Uterus (tissue), 4 donors: ENCODE measurements around the gene SPOPL. TPM values are rescaled to one million over a fixed set of nuclear protein-coding genes. Genes with fewer than 3 reads are reported as not detected.
"Not testable (repeated sequence)": the region's sequence is repeated elsewhere in the genome, so short reads cannot be mapped to it uniquely, and the experiment has no call there.

ENCODE experiments used
- DNase-seq, 2 donors: peaks; one replicate each; pipeline ENCODE4 v3.0.0-alpha.2; 2019 to 2020
- H3K27ac ChIP-seq, 2 donors: fragments of 200-600 bp; sonication (generic); 1 replicate in 1 of 2; 2 replicates in 1 of 2; pipeline ENCODE4 v1.5.1; 2016 to 2018
- H3K27me3 ChIP-seq, 2 donors: fragments of 200-600 bp; sonication (generic); one replicate each; pipeline ENCODE4 v1.5.1; 2018 to 2019; ENCODE audit warnings: control low read depth in 1 of 2
- H3K36me3 ChIP-seq, 2 donors: fragments of 200-600 bp; sonication (generic); one replicate each; pipeline ENCODE4 v1.5.1; 2019; ENCODE audit warnings: control low read depth in 1 of 2
- H3K4me1 ChIP-seq, 2 donors: fragments of 200-600 bp; sonication (generic); one replicate each; pipeline ENCODE4 v1.5.1; 2018 to 2019; ENCODE audit warnings: control low read depth in 1 of 2
- H3K4me3 ChIP-seq, 2 donors: fragments of 200-600 bp; sonication (generic); 1 replicate in 1 of 2; 2 replicates in 1 of 2; pipeline ENCODE4 v1.5.1; 2018 to 2019; ENCODE audit warnings: mild to moderate bottlenecking in 1 of 2
- H3K9me3 ChIP-seq, 2 donors: fragments of 200-600 bp; sonication (generic); one replicate each; pipeline ENCODE4 v1.5.1; 2019; ENCODE audit warnings: control low read depth in 1 of 2
- POLR2A ChIP-seq, 2 donors: fragments of 450-650 bp; IDR thresholded peaks; one replicate each; pipeline ENCODE4 v1.6.1; 2016; ENCODE audit warnings: antibody characterized with exemption in 2 of 2, mild to moderate bottlenecking in 1 of 2, moderate library complexity in 1 of 2
- intact Hi-C: fragments of 100-400 bp; cut with DNase I; formaldehyde crosslinking; loops from one replicate; pipeline ENCODE4 v1.15.1; 2023; ENCODE audit warnings: low total_unique reads
- total RNA-seq, 4 donors: library from RNA; depleted of rRNA in 3 of 4; stranded (reverse); fragments of >200 nt in 3 of 4; gene quantifications; one replicate each; pipeline versions ENCODE4 v1.1.0 to v1.2.4, GENCODE V29; 2014 to 2023
- TF ChIP-seq, protein P1 (sequence below), 4 experiments: fragments of 200-600 bp in 2 of 4; fragments of 450-650 bp in 2 of 4; sonication (generic) in 2 of 4; IDR thresholded peaks; one replicate each; pipeline ENCODE4 v1.5.1; 2016 to 2019; ENCODE audit warnings: antibody characterized with exemption in 4 of 4, mild to moderate bottlenecking in 2 of 4, moderate library complexity in 1 of 4
- donor health status: DM: yes; HTN: yes; CAD: no.

The SPOPL gene
- total RNA-seq, 4 donors from 2014 or later, result 19.2 to 40.6 (median 26.8) TPM

- intact Hi-C loops, result no loop called here
- TF ChIP-seq, protein P1, sequence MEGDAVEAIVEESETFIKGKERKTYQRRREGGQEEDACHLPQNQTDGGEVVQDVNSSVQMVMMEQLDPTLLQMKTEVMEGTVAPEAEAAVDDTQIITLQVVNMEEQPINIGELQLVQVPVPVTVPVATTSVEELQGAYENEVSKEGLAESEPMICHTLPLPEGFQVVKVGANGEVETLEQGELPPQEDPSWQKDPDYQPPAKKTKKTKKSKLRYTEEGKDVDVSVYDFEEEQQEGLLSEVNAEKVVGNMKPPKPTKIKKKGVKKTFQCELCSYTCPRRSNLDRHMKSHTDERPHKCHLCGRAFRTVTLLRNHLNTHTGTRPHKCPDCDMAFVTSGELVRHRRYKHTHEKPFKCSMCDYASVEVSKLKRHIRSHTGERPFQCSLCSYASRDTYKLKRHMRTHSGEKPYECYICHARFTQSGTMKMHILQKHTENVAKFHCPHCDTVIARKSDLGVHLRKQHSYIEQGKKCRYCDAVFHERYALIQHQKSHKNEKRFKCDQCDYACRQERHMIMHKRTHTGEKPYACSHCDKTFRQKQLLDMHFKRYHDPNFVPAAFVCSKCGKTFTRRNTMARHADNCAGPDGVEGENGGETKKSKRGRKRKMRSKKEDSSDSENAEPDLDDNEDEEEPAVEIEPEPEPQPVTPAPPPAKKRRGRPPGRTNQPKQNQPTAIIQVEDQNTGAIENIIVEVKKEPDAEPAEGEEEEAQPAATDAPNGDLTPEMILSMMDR (IDR thresholded peaks at IDR 0.05), result no peak
- TF ChIP-seq POLR2A (IDR thresholded peaks at IDR 0.05), result no peak
- H3K4me3 ChIP-seq, result no peak overlapping the region
- no peaks in the 10 kb centered on the region for H3K36me3 ChIP-seq
- H3K9me3 ChIP-seq, result no peaks in the 10 kb centered on the region
- H3K27me3 ChIP-seq, result no peaks in the 10 kb centered on the region
- no peak for DNase-seq
- H3K27ac ChIP-seq, result no peak overlapping the region
- H3K4me1 ChIP-seq, result peaks cover 0 to 3% of the 10 kb centered on the region in 2 donors
Measured at GRCh38 chr2:138515092-138515491, 13.5 kb downstream of the SPOPL start.

- no peak overlapping the region for H3K27ac ChIP-seq
- no peak overlapping the region for H3K4me3 ChIP-seq
- H3K27me3 ChIP-seq, result no peaks in the 10 kb centered on the region
- peaks cover 0 to 3% of the 10 kb centered on the region in 2 donors for H3K4me1 ChIP-seq
- intact Hi-C loops, result no loop called here
- no peak for DNase-seq
- no peak for TF ChIP-seq POLR2A (IDR thresholded peaks at IDR 0.05)
- TF ChIP-seq, protein P1 (IDR thresholded peaks at IDR 0.05), result no peak
- no peaks in the 10 kb centered on the region for H3K9me3 ChIP-seq
- H3K36me3 ChIP-seq, result no peaks in the 10 kb centered on the region
Measured at GRCh38 chr2:138516030-138516704, 14.6 kb downstream of the SPOPL start.

DNA sequence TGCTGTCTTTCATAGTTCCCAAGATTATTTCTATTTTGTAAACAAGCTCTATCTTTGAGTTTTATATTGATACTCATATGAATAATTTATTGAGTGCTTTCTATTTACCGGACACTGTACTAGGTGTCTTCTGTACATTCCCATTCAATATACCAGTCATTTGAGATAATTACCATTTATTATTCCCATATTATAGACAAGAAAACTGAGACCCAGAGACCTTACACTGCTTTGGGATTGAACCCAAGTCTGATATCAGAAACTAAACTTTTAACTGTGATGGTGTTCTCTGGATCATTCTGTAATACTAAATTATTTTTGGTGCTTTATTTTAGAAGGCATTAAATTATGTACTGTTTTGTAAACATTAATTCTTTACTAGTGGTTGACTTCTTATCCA lies 17.3 kb downstream of the SPOPL start:
- intact Hi-C loops, result no loop called here
- DNase-seq, result no peak
- H3K36me3 ChIP-seq, result no peaks in the 10 kb centered on the region
- no peak overlapping the region for H3K4me3 ChIP-seq
- H3K27ac ChIP-seq, result no peak overlapping the region
- no peaks in the 10 kb centered on the region for H3K9me3 ChIP-seq
- H3K4me1 ChIP-seq, result peaks cover 0 to 3% of the 10 kb centered on the region in 2 donors
- no peak for TF ChIP-seq POLR2A (IDR thresholded peaks at IDR 0.05)
- TF ChIP-seq, protein P1 (IDR thresholded peaks at IDR 0.05), result no peak
- H3K27me3 ChIP-seq, result no peaks in the 10 kb centered on the region

DNA sequence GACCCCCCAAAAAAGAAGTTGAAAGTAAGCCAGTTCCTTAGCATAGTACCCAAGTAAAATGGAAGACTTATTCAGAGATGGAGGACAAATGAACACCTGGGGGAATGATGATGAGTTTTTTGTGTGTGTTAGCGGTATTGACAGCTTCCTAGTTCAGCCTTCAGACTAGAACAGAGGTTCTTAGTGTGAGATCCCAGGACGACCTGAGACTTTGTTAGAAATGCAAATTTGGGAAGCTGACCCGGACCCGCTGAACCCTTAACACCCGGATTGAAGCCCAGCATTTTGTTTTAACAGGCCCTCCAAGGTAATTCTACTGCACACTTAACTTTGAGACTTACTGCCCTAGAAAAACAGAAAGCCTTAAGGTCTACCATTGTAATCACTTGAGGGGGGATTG lies 20.3 kb downstream of the SPOPL start:
- Histone ChIP-seq H3K27ac (no peak overlapping the region), H3K36me3 (no peaks in the 10 kb centered on the region), H3K4me3 (no peak overlapping the region), H3K9me3 (no peaks in the 10 kb centered on the region), H3K27me3 (no peaks in the 10 kb centered on the region), H3K4me1 (peaks cover 0 to 3% of the 10 kb centered on the region in 2 donors)
- intact Hi-C loops, result no loop called here
- DNase-seq, result no peak
- TF ChIP-seq, protein P1 (IDR thresholded peaks at IDR 0.05), result no peak
- no peak for TF ChIP-seq POLR2A (IDR thresholded peaks at IDR 0.05)

DNA sequence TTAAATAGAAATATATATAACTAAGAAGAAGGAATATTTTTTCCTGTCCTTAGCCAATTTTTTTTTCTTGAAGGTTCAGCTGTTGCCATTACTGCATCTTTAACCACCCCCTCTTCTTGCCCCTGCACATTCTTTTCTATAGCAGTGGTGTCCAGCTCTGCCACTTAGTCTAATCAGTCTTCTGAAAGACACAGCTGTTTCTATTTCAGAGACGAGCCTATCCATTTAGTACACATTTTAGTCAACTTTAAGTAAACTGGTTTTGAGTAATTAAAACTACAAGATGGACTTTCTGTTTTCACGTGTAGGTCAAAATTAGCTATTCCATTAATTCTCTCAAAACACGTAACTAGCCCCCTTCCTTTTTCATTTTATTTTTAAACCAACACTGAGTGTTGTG lies 21.0 kb downstream of the SPOPL start:
- intact Hi-C loops, result no loop called here
- H3K27ac ChIP-seq, result no peak overlapping the region
- no peak for TF ChIP-seq POLR2A (IDR thresholded peaks at IDR 0.05)
- TF ChIP-seq, protein P1 (IDR thresholded peaks at IDR 0.05), result no peak
- H3K27me3 ChIP-seq, result no peaks in the 10 kb centered on the region
- DNase-seq, result no peak
- H3K4me1 ChIP-seq, result peaks cover 0 to 3% of the 10 kb centered on the region in 2 donors
- no peaks in the 10 kb centered on the region for H3K36me3 ChIP-seq
- H3K9me3 ChIP-seq, result no peaks in the 10 kb centered on the region
- no peak overlapping the region for H3K4me3 ChIP-seq

DNA sequence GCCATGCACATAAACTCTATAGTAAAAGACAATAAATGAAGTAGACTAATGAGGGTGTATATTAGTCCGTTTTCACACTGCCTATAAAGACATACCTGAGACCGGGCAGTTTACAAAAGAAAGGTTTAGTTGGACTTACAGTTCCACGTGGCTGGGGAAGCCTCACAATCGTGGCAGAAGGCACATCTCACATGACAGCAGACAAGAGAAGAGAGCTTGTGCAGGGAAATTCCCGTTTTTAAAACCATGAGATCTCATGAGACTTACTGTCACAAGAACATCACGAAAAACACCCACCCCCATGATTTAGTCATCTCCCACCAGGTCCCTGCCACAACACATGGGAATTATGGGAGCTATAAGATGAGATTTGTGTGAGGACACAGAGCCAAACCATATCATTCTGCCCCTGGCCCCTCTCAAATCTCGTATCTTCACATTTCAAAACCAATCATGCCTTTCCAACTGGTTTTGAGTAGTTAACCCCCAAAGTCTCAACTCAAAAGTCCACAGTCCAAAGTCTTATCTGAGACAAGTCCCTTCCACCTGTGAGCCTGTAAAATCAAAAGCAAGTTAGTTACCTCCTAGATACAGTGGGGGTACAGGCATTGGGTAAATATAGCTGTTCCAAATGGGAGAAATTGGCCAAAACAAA lies 21.6 kb downstream of the SPOPL start:
- H3K27ac ChIP-seq, H3K27me3 ChIP-seq, H3K36me3 ChIP-seq, DNase-seq, H3K4me1 ChIP-seq, H3K4me3 ChIP-seq, H3K9me3 ChIP-seq, intact Hi-C loops: not testable (repeated sequence)

- intact Hi-C loops, H3K9me3 ChIP-seq, H3K27me3 ChIP-seq, H3K36me3 ChIP-seq, H3K27ac ChIP-seq, H3K4me1 ChIP-seq, H3K4me3 ChIP-seq, DNase-seq: not testable (repeated sequence)
Measured at GRCh38 chr2:138523673-138524042, 22.1 kb downstream of the SPOPL start.

GRCh38 chr2:138524353-138524752 lies 22.8 kb downstream of the SPOPL start:
- intact Hi-C loops, H3K27ac ChIP-seq, H3K9me3 ChIP-seq, H3K27me3 ChIP-seq, H3K36me3 ChIP-seq, DNase-seq, H3K4me1 ChIP-seq, H3K4me3 ChIP-seq: not testable (repeated sequence)
